HepG2 (cell line): ENCODE data around the gene MAPK8IP1. TPM values are rescaled to one million over a fixed set of nuclear protein-coding genes. Genes with fewer than 3 reads are reported as not detected.

Source experiments
- ATAC-seq: fragments of 200-7000 bp; cut with Tn5 transposase; 3 replicates; pipeline ENCODE4 v1.9.1; 2020; ENCODE audit warnings: mild to moderate bottlenecking, moderate library complexity
- BruUV-seq: library from RNA; stranded (reverse); fragments of 400-500 nt; replicated peaks from 2 replicates; lab custom pipeline; 2021; lab: Mats Ljungman, UMichigan
- CTCF ChIA-PET: fragments of 300-600 bp; formaldehyde crosslinking; extraction: SDS; loops from one replicate; lab custom pipeline; 2021; ENCODE audit warnings: low total read pairs, inconsistent platforms, low intra/inter-chr PET ratio; lab: Yijun Ruan, JAX
- POLR2A ChIA-PET: fragments of 350-600 bp; sonication (Branson Sonifier 250); formaldehyde crosslinking; loops from one replicate; lab custom pipeline; 2020; ENCODE audit warnings: antibody characterized with exemption, inconsistent platforms; lab: Yijun Ruan, JAX
- DNase-seq: peaks from one replicate; pipeline ENCODE4 v3.0.0-alpha.2; 2015; ENCODE audit warnings: low spot score
- FAIRE-seq: peaks from 3 replicates; lab custom pipeline; 2011; peaks lifted over from hg19 to GRCh38; lab: Jason Lieb, UNC
- H2AFZ ChIP-seq: one replicate; pipeline ENCODE4 v1.6.1; 2011; ENCODE audit warnings: low read length, inconsistent platforms
- H3K27ac ChIP-seq: fragments of 300-600 bp; 3 replicates; pipeline ENCODE4 v1.8.0; 2011; ENCODE audit warnings: mixed run types, mild to moderate bottlenecking, mixed read lengths, low read length, inconsistent platforms; ENCODE audit not compliant: insufficient read depth; ENCODE audit errors: extremely low read length
- H3K27me3 ChIP-seq, 2 experiments: fragments of 200-600 bp in 1 of 2; 2 replicates in 1 of 2; 3 replicates in 1 of 2; pipeline versions ENCODE4 v1.6.0 to v1.8.0; 2011; ENCODE audit warnings: low read length in 2 of 2, mild to moderate bottlenecking in 2 of 2, moderate library complexity in 2 of 2, inconsistent platforms in 1 of 2; ENCODE audit not compliant: insufficient read depth in 2 of 2, control insufficient read depth in 1 of 2
- H3K36me3 ChIP-seq, 2 experiments: fragments of 200-600 bp in 1 of 2; replicated peaks in 1 of 2; 2 replicates in 1 of 2; 3 replicates in 1 of 2; pipeline versions ENCODE4 v1.5.1 to v1.8.0; 2011; ENCODE audit warnings: low read length in 2 of 2, inconsistent platforms in 1 of 2; ENCODE audit not compliant: insufficient read depth in 2 of 2, control insufficient read depth in 1 of 2
- H3K4me1 ChIP-seq: 2 replicates; pipeline ENCODE4 v1.5.1; 2012; ENCODE audit warnings: low read length, inconsistent platforms; ENCODE audit not compliant: insufficient read depth
- H3K4me2 ChIP-seq: 2 replicates; pipeline ENCODE4 v1.6.0; 2011; ENCODE audit warnings: low read depth, low read length, inconsistent platforms
- H3K4me3 ChIP-seq, 3 experiments: fragments of 200-600 bp in 1 of 3; sonication (generic), shearing (Covaris generic) in 1 of 3; replicated peaks in 1 of 3; 2 replicates each; pipeline ENCODE4 v1.5.1; 2011 to 2016; ENCODE audit warnings: low read length in 3 of 3, inconsistent platforms in 2 of 3, low read depth in 2 of 3, mild to moderate bottlenecking in 2 of 3, control low read depth in 1 of 3, mixed read lengths in 1 of 3; ENCODE audit not compliant: insufficient read depth in 1 of 3
- H3K79me2 ChIP-seq: one replicate; pipeline ENCODE4 v1.6.1; 2011; ENCODE audit warnings: low read length, inconsistent platforms; ENCODE audit not compliant: insufficient read depth
- H3K9ac ChIP-seq: 2 replicates; pipeline ENCODE4 v1.6.0; 2011; ENCODE audit warnings: mild to moderate bottlenecking, low read depth, low read length, inconsistent platforms; ENCODE audit not compliant: insufficient read depth
- H3K9me3 ChIP-seq: 2 replicates; pipeline ENCODE4 v1.5.1; 2012; ENCODE audit warnings: mild to moderate bottlenecking, low read length
- H4K20me1 ChIP-seq: 2 replicates; pipeline ENCODE4 v1.6.0; 2011; ENCODE audit warnings: inconsistent platforms, mild to moderate bottlenecking, low read length, moderate library complexity; ENCODE audit not compliant: insufficient read depth
- HNF4G ChIP-seq, 2 experiments: sonication (generic) in 1 of 2; formaldehyde crosslinking in 1 of 2; IDR thresholded peaks; 2 replicates each; pipeline versions ENCODE4 v1.4.0 to v1.6.1; 2011 to 2020; ENCODE audit warnings: borderline replicate concordance in 2 of 2, low read depth in 2 of 2, mild to moderate bottlenecking in 2 of 2, low read length in 1 of 2, missing genetic modification reagents in 1 of 2, moderate library complexity in 1 of 2
- IKZF4 ChIP-seq: sonication (generic); formaldehyde crosslinking; IDR thresholded peaks from 2 replicates; pipeline ENCODE4 v1.5.1; 2020; ENCODE audit warnings: borderline replicate concordance, mild to moderate bottlenecking, low read depth, missing genetic modification reagents; ENCODE audit errors: not compliant biosample characterization
- RBAK ChIP-seq: sonication (generic); formaldehyde crosslinking; IDR thresholded peaks from 2 replicates; pipeline ENCODE4 v1.5.1; 2020; ENCODE audit warnings: mild to moderate bottlenecking, missing genetic modification reagents
- SALL1 ChIP-seq: sonication (generic); formaldehyde crosslinking; IDR thresholded peaks from 2 replicates; pipeline ENCODE4 v1.8.0; 2022; ENCODE audit warnings: mild to moderate bottlenecking, missing genetic modification reagents
- SCMH1 ChIP-seq: sonication (generic); formaldehyde crosslinking; IDR thresholded peaks from 2 replicates; pipeline ENCODE4 v1.9.0; 2021; ENCODE audit warnings: missing genetic modification reagents, mild to moderate bottlenecking, borderline replicate concordance
- ZFYVE20 ChIP-seq: sonication (generic); formaldehyde crosslinking; IDR thresholded peaks from 2 replicates; pipeline ENCODE4 v1.8.0; 2023; ENCODE audit warnings: low read depth, mild to moderate bottlenecking, moderate library complexity, missing genetic modification reagents, borderline replicate concordance
- ZNF101 ChIP-seq: sonication (generic); formaldehyde crosslinking; IDR thresholded peaks from 2 replicates; pipeline ENCODE4 v1.4.0; 2020; ENCODE audit warnings: mild to moderate bottlenecking, low read depth, missing genetic modification reagents, borderline replicate concordance
- ZNF263 ChIP-seq: sonication (generic); formaldehyde crosslinking; IDR thresholded peaks from 2 replicates; pipeline ENCODE4 v1.4.0; 2020; ENCODE audit warnings: missing genetic modification reagents
- ZNF350 ChIP-seq: sonication (generic); formaldehyde crosslinking; IDR thresholded peaks from 2 replicates; pipeline ENCODE4 v1.4.0; 2020; ENCODE audit warnings: mild to moderate bottlenecking, low read depth, missing genetic modification reagents, borderline replicate concordance
- ZNF713 ChIP-seq: sonication (generic); formaldehyde crosslinking; IDR thresholded peaks from 2 replicates; pipeline ENCODE4 v1.4.0; 2020; ENCODE audit warnings: mild to moderate bottlenecking, missing genetic modification reagents
- ZNF850 ChIP-seq: sonication (generic); formaldehyde crosslinking; conservative IDR thresholded peaks from 2 replicates; pipeline ENCODE4 v1.9.0; 2021; ENCODE audit warnings: mild to moderate bottlenecking, missing genetic modification reagents
- WGBS: methylation state at CpG from one replicate; pipeline ENCODE4 v1.1.6; 2017; ENCODE audit warnings: low lambda C conversion rate; 5-methylcytosine and 5-hydroxymethylcytosine counted together
- in situ Hi-C: cut with HindIII; loops from 2 replicates; pipeline ENCODE4 v1.10.0; 2017; ENCODE audit warnings: low pct_unique_long_range_greater_than_20kb; ENCODE audit not compliant: extremely low pct_ligation_motif_present
- intact Hi-C: fragments of 100-400 bp; cut with micrococcal nuclease; formaldehyde crosslinking; loops from one replicate; pipeline ENCODE4 v1.10.0; 2022; ENCODE audit not compliant: unreplicated experiment
- polyA plus RNA-seq, 8 experiments: library from polyadenylated mRNA; depleted of rRNA in 3 of 8; stranded (reverse) in 7 of 8; unstranded in 1 of 8; fragments of >200 nt; fragmentation: Illumina TruSeq in 4 of 8; extraction: Trizol in 4 of 8; gene quantifications; 2 replicates each; pipeline versions ENCODE4 v1.2.1 to v1.2.3, GENCODE V29; 2011 to 2016; ENCODE audit warnings: low read depth in 4 of 8, missing spikeins in 1 of 8, mixed read lengths in 1 of 8; ENCODE audit not compliant: insufficient read depth in 1 of 8
- total RNA-seq, 5 experiments: library from RNA; depleted of rRNA; stranded (reverse); fragments of >200 nt; fragmentation: Illumina TruSeq; extraction: Trizol; gene quantifications; 2 replicates each; pipeline ENCODE4 v1.2.3, GENCODE V29; 2016; ENCODE audit warnings: low read depth in 1 of 5
- TF ChIP-seq, protein P1 (sequence below): fragments of 450-650 bp; IDR thresholded peaks from 2 replicates; pipeline ENCODE4 v1.6.1; 2017; ENCODE audit warnings: mild to moderate bottlenecking
- TF ChIP-seq, protein P2 (sequence below): sonication (generic); formaldehyde crosslinking; IDR thresholded peaks from 2 replicates; pipeline ENCODE4 v1.5.1; 2020; ENCODE audit warnings: mild to moderate bottlenecking, moderate library complexity, missing genetic modification reagents
- TF ChIP-seq, protein P3 (sequence below): IDR thresholded peaks from 2 replicates; pipeline ENCODE4 v1.4.0; 2020; ENCODE audit warnings: mild to moderate bottlenecking, missing genetic modification reagents

Gene MAPK8IP1
- total and polyA plus RNA-seq, 2 of the 13 experiments (the other 11 are each of a cell fraction or from before 2014, with no cell fraction given), result 2.2 to 4.2 TPM

DNA sequence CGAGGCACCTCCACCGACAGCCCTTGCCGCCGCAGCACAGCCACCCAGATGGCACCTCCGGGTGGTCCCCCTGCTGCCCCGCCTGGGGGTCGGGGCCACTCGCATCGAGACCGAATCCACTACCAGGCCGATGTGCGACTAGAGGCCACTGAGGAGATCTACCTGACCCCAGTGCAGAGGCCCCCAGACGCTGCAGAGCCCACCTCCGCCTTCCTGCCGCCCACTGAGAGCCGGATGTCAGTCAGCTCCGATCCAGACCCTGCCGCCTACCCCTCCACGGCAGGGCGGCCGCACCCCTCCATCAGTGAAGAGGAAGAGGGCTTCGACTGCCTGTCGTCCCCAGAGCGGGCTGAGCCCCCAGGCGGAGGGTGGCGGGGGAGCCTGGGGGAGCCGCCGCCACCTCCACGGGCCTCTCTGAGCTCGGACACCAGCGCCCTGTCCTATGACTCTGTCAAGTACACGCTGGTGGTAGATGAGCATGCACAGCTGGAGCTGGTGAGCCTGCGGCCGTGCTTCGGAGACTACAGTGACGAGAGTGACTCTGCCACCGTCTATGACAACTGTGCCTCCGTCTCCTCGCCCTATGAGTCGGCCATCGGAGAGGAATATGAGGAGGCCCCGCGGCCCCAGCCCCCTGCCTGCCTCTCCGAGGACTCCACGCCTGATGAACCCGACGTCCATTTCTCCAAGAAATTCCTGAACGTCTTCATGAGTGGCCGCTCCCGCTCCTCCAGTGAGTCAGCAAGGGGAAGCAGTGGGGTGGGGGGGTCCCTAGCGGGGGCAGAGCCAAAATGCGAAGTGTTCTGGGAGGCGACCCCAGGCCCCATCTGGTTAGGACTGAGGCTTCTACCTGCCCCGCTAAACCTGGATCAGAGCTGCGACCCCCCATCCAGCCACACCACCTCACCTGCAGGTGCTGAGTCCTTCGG is 17.3 kb downstream of the MAPK8IP1 start:
- no peak overlapping the region for H2AFZ ChIP-seq
- intact Hi-C loops, result no loop called here
- no peak for TF ChIP-seq HNF4G (IDR thresholded peaks at IDR 0.05; ENCODE audit: borderline replicate concordance, low read depth, low read length)
- TF ChIP-seq HNF4G (CRISPR knock-in tag; IDR thresholded peaks at IDR 0.05; ENCODE audit: borderline replicate concordance, low read depth), result no peak
- TF ChIP-seq, protein P1, sequence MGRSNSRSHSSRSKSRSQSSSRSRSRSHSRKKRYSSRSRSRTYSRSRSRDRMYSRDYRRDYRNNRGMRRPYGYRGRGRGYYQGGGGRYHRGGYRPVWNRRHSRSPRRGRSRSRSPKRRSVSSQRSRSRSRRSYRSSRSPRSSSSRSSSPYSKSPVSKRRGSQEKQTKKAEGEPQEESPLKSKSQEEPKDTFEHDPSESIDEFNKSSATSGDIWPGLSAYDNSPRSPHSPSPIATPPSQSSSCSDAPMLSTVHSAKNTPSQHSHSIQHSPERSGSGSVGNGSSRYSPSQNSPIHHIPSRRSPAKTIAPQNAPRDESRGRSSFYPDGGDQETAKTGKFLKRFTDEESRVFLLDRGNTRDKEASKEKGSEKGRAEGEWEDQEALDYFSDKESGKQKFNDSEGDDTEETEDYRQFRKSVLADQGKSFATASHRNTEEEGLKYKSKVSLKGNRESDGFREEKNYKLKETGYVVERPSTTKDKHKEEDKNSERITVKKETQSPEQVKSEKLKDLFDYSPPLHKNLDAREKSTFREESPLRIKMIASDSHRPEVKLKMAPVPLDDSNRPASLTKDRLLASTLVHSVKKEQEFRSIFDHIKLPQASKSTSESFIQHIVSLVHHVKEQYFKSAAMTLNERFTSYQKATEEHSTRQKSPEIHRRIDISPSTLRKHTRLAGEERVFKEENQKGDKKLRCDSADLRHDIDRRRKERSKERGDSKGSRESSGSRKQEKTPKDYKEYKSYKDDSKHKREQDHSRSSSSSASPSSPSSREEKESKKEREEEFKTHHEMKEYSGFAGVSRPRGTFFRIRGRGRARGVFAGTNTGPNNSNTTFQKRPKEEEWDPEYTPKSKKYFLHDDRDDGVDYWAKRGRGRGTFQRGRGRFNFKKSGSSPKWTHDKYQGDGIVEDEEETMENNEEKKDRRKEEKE, result no peak
- TF ChIP-seq IKZF4, result no peak
- no peak for TF ChIP-seq ZFYVE20 (CRISPR knock-in tag)
- no peak for TF ChIP-seq ZNF850 (CRISPR knock-in tag)
- TF ChIP-seq, protein P2, sequence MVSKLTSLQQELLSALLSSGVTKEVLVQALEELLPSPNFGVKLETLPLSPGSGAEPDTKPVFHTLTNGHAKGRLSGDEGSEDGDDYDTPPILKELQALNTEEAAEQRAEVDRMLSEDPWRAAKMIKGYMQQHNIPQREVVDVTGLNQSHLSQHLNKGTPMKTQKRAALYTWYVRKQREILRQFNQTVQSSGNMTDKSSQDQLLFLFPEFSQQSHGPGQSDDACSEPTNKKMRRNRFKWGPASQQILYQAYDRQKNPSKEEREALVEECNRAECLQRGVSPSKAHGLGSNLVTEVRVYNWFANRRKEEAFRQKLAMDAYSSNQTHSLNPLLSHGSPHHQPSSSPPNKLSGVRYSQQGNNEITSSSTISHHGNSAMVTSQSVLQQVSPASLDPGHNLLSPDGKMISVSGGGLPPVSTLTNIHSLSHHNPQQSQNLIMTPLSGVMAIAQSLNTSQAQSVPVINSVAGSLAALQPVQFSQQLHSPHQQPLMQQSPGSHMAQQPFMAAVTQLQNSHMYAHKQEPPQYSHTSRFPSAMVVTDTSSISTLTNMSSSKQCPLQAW (CRISPR knock-in tag), result no peak
- TF ChIP-seq ZNF101 (CRISPR knock-in tag), result no peak
- no peak for TF ChIP-seq ZNF713 (CRISPR knock-in tag)
- no peak for TF ChIP-seq SALL1 (CRISPR knock-in tag)
- TF ChIP-seq ZNF350 (CRISPR knock-in tag), result no peak
- no peak for TF ChIP-seq ZNF263 (CRISPR knock-in tag)
- TF ChIP-seq, protein P3, sequence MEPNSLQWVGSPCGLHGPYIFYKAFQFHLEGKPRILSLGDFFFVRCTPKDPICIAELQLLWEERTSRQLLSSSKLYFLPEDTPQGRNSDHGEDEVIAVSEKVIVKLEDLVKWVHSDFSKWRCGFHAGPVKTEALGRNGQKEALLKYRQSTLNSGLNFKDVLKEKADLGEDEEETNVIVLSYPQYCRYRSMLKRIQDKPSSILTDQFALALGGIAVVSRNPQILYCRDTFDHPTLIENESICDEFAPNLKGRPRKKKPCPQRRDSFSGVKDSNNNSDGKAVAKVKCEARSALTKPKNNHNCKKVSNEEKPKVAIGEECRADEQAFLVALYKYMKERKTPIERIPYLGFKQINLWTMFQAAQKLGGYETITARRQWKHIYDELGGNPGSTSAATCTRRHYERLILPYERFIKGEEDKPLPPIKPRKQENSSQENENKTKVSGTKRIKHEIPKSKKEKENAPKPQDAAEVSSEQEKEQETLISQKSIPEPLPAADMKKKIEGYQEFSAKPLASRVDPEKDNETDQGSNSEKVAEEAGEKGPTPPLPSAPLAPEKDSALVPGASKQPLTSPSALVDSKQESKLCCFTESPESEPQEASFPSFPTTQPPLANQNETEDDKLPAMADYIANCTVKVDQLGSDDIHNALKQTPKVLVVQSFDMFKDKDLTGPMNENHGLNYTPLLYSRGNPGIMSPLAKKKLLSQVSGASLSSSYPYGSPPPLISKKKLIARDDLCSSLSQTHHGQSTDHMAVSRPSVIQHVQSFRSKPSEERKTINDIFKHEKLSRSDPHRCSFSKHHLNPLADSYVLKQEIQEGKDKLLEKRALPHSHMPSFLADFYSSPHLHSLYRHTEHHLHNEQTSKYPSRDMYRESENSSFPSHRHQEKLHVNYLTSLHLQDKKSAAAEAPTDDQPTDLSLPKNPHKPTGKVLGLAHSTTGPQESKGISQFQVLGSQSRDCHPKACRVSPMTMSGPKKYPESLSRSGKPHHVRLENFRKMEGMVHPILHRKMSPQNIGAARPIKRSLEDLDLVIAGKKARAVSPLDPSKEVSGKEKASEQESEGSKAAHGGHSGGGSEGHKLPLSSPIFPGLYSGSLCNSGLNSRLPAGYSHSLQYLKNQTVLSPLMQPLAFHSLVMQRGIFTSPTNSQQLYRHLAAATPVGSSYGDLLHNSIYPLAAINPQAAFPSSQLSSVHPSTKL (CRISPR knock-in tag), result no peak
- no peak for TF ChIP-seq SCMH1 (CRISPR knock-in tag)
- no peak for TF ChIP-seq RBAK (CRISPR knock-in tag)

More for the DNA sequence above, 17.3 kb downstream of the MAPK8IP1 start:
- ChIA-PET CTCF (no interaction called here), POLR2A (no interaction called here)
- 98% methylated on average over 17 of the region's 56 CpGs for WGBS
- H3K79me2 ChIP-seq, result no peaks in the 10 kb centered on the region
- DNase-seq (no peak), FAIRE-seq (no peak), ATAC-seq (no peak)
- no peak overlapping the region for H3K4me2 ChIP-seq
- peaks cover 28% of the 10 kb centered on the region for H3K4me1 ChIP-seq
- H3K9ac ChIP-seq, result no peak overlapping the region
- H4K20me1 ChIP-seq, result no peaks in the 10 kb centered on the region
- no TSS peak for BruUV-seq
- no peak overlapping the region for H3K4me3 ChIP-seq
- H3K27me3 ChIP-seq, result peaks cover 0 to 16% of the 10 kb centered on the region in 2 experiments; a peak in 1 of 5 replicates
- no peaks in the 10 kb centered on the region for H3K36me3 ChIP-seq
- no peaks in the 10 kb centered on the region for H3K9me3 ChIP-seq
- no peak overlapping the region for H3K27ac ChIP-seq
- in situ Hi-C loops, result no loop called here
